IMR-90 (cell line): ENCODE measurements around the gene CPXM2.

ENCODE experiments used
- CEBPB ChIP-seq: IDR thresholded peaks from 2 replicates; pipeline ENCODE4 v1.6.1; 2012; ENCODE audit warnings: low read depth, low read length, improper control_type of control experiment
- CTCF ChIP-seq: conservative IDR thresholded peaks from 2 replicates; pipeline ENCODE4 v1.5.1; 2012; ENCODE audit warnings: mild to moderate bottlenecking, low read depth, low read length, improper control_type of control experiment
- FOS ChIP-seq: fragments of 150-350 bp; IDR thresholded peaks from 2 replicates; pipeline ENCODE4 v1.6.1; 2016; ENCODE audit warnings: low read depth, low read length
- MXI1 ChIP-seq: IDR thresholded peaks from 2 replicates; pipeline ENCODE4 v1.6.1; 2012; ENCODE audit warnings: low read depth, mild to moderate bottlenecking, low read length, moderate library complexity, borderline replicate concordance
- POLR2A ChIP-seq: IDR thresholded peaks from 2 replicates; pipeline ENCODE4 v1.6.1; 2012; ENCODE audit warnings: mild to moderate bottlenecking, low read depth, low read length

DNA sequence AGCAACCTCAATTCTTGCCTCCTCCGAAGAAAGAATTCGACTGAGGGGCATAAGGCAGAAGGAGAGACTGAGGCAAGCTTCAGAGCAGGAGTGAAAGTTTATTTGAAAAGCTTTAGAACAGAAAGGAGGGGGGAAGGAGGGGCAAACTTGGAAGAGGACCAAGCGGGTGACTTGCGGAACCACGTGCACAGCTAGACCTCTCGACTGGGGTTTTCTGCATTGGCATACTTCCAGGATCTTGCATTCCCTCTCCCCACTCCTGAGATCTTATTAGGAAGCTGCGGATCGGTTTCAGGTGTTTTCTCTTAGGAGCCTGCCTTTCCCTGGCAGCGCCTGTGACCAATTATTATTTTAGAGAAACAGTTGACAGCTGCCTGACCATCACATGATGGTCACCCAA is 20.3 kb upstream of the CPXM2 start:
- TF ChIP-seq CTCF (no peak), MXI1 (no peak), FOS (no peak), POLR2A (no peak), CEBPB (no peak)
